ENCODE data around the gene KCNMA1. TPM values are rescaled to one million over a fixed set of nuclear protein-coding genes. Genes with fewer than 3 reads are reported as not detected.
A peak's percentile ranks its signal among the peaks of the same experiment; 100 is the strongest.

KCNMA1 gene
- polyA plus RNA-seq, 6 donors from 2014 or later = not detected

- no peak overlapping the region for H3K4me3 Mint-ChIP-seq
- H3K27me3 Mint-ChIP-seq = peaks cover 4 to 12% (median 10%) of the 10 kb centered on the region in 3 donors
- DNase-seq (no peak), ATAC-seq (ENCODE audit: low read depth in 2 of 2) (no peak)
- no peaks in the 10 kb centered on the region for H3K36me3 Mint-ChIP-seq
- H3K27ac Mint-ChIP-seq = no peak overlapping the region
- H3K9me3 Mint-ChIP-seq = peaks cover 0 to 4% (median 0%) of the 10 kb centered on the region in 7 donors
- H3K4me1 Mint-ChIP-seq = peaks cover 0 to 3% (median 0%) of the 10 kb centered on the region in 3 donors
Measured at GRCh38 chr10:77315496-77316129, 322.0 kb downstream of the KCNMA1 start.

GRCh38 chr10:77313066-77313750, 324.4 kb downstream of the KCNMA1 start:
- Mint-ChIP-seq H3K4me3 (no peak overlapping the region), H3K27me3 (peaks cover 10 to 23% (median 13%) of the 10 kb centered on the region in 3 donors), H3K27ac (no peak overlapping the region), H3K36me3 (no peaks in the 10 kb centered on the region), H3K4me1 (peaks cover 0 to 3% (median 0%) of the 10 kb centered on the region in 3 donors), H3K9me3 (peaks cover 0 to 7% (median 0%) of the 10 kb centered on the region in 7 donors)
- ATAC-seq (ENCODE audit: low read depth in 2 of 2) = no peak
- DNase-seq = no peak

GRCh38 chr10:77311186-77311585, 326.4 kb downstream of the KCNMA1 start:
- no peak for DNase-seq
- Mint-ChIP-seq H3K4me1 (peaks cover 0 to 3% (median 0%) of the 10 kb centered on the region in 3 donors), H3K27me3 (peaks cover 10 to 26% (median 20%) of the 10 kb centered on the region in 3 donors), H3K9me3 (peaks cover 0 to 7% (median 0%) of the 10 kb centered on the region in 7 donors), H3K4me3 (no peak overlapping the region), H3K27ac (no peak overlapping the region), H3K36me3 (no peaks in the 10 kb centered on the region)
- no peak for ATAC-seq (ENCODE audit: low read depth in 2 of 2)

GRCh38 chr10:77310288-77310840, 327.2 kb downstream of the KCNMA1 start:
- Mint-ChIP-seq H3K36me3 (no peaks in the 10 kb centered on the region), H3K27me3 (peaks cover 10 to 30% (median 24%) of the 10 kb centered on the region in 3 donors), H3K9me3 (peaks cover 0 to 7% (median 0%) of the 10 kb centered on the region in 7 donors), H3K4me1 (peaks cover 0 to 3% (median 0%) of the 10 kb centered on the region in 3 donors), H3K27ac (peak overlapping the region in 1 of 6 donors; percentile 39), H3K4me3 (no peak overlapping the region)
- no peak for DNase-seq
- no peak for ATAC-seq (ENCODE audit: low read depth in 2 of 2)

- Mint-ChIP-seq H3K4me1 (peaks cover 0 to 3% (median 0%) of the 10 kb centered on the region in 3 donors), H3K36me3 (no peaks in the 10 kb centered on the region), H3K9me3 (peaks cover 0 to 7% (median 0%) of the 10 kb centered on the region in 7 donors), H3K27ac (no peak overlapping the region), H3K4me3 (no peak overlapping the region), H3K27me3 (peaks cover 10 to 30% (median 30%) of the 10 kb centered on the region in 3 donors)
- no peak for DNase-seq
- no peak for ATAC-seq (ENCODE audit: low read depth in 2 of 2)
Measured at GRCh38 chr10:77309509-77309908, 328.1 kb downstream of the KCNMA1 start.

GRCh38 chr10:77309092-77309491, 328.5 kb downstream of the KCNMA1 start:
- no peak for DNase-seq
- no peak overlapping the region for H3K27ac Mint-ChIP-seq
- H3K9me3 Mint-ChIP-seq = peaks cover 0 to 7% (median 1%) of the 10 kb centered on the region in 7 donors
- no peaks in the 10 kb centered on the region for H3K36me3 Mint-ChIP-seq
- peaks cover 10 to 30% (median 30%) of the 10 kb centered on the region in 3 donors for H3K27me3 Mint-ChIP-seq
- no peak for ATAC-seq (ENCODE audit: low read depth in 2 of 2)
- H3K4me3 Mint-ChIP-seq = no peak overlapping the region
- H3K4me1 Mint-ChIP-seq = peaks cover 0 to 3% (median 0%) of the 10 kb centered on the region in 3 donors

- H3K4me3 Mint-ChIP-seq = no peak overlapping the region
- H3K27me3 Mint-ChIP-seq = peaks cover 10 to 34% (median 30%) of the 10 kb centered on the region in 3 donors
- H3K4me1 Mint-ChIP-seq = peaks cover 0 to 3% (median 0%) of the 10 kb centered on the region in 3 donors
- DNase-seq (no peak), ATAC-seq (ENCODE audit: low read depth in 2 of 2) (no peak)
- H3K9me3 Mint-ChIP-seq = peaks cover 0 to 10% (median 7%) of the 10 kb centered on the region in 7 donors
- H3K36me3 Mint-ChIP-seq = no peaks in the 10 kb centered on the region
- H3K27ac Mint-ChIP-seq = no peak overlapping the region
Measured at GRCh38 chr10:77308084-77308732, 329.4 kb downstream of the KCNMA1 start.

GRCh38 chr10:77306666-77307065, 330.9 kb downstream of the KCNMA1 start:
- DNase-seq = no peak
- no peak overlapping the region for H3K4me3 Mint-ChIP-seq
- H3K36me3 Mint-ChIP-seq = peaks cover 0 to 6% of the 10 kb centered on the region in 2 donors
- H3K27me3 Mint-ChIP-seq = peaks cover 2 to 34% (median 30%) of the 10 kb centered on the region in 3 donors
- ATAC-seq (ENCODE audit: low read depth in 2 of 2) = no peak
- H3K9me3 Mint-ChIP-seq = peaks cover 2 to 23% (median 13%) of the 10 kb centered on the region in 7 donors
- H3K27ac Mint-ChIP-seq = no peak overlapping the region
- no peaks in the 10 kb centered on the region for H3K4me1 Mint-ChIP-seq

GRCh38 chr10:77305650-77306632, 331.7 kb downstream of the KCNMA1 start:
- Mint-ChIP-seq H3K9me3 (peaks cover 2 to 23% (median 13%) of the 10 kb centered on the region in 7 donors), H3K4me1 (no peaks in the 10 kb centered on the region), H3K27ac (no peak overlapping the region), H3K27me3 (peaks cover 0 to 30% (median 29%) of the 10 kb centered on the region in 3 donors), H3K4me3 (no peak overlapping the region), H3K36me3 (peaks cover 0 to 6% of the 10 kb centered on the region in 2 donors)
- ATAC-seq (ENCODE audit: low read depth in 2 of 2) (no peak), DNase-seq (no peak)

GRCh38 chr10:77304192-77304591, 333.4 kb downstream of the KCNMA1 start:
- Mint-ChIP-seq H3K4me1 (no peaks in the 10 kb centered on the region), H3K4me3 (no peak overlapping the region), H3K27ac (no peak overlapping the region), H3K27me3 (peaks cover 0 to 23% (median 17%) of the 10 kb centered on the region in 3 donors), H3K9me3 (peaks cover 2 to 23% (median 14%) of the 10 kb centered on the region in 7 donors), H3K36me3 (peaks cover 0 to 6% of the 10 kb centered on the region in 2 donors)
- DNase-seq (no peak), ATAC-seq (ENCODE audit: low read depth in 2 of 2) (no peak)

GRCh38 chr10:77301305-77301730, 336.3 kb downstream of the KCNMA1 start:
- H3K36me3 Mint-ChIP-seq = peaks cover 0 to 6% of the 10 kb centered on the region in 2 donors
- H3K4me1 Mint-ChIP-seq = no peaks in the 10 kb centered on the region
- ATAC-seq (ENCODE audit: low read depth in 2 of 2) = no peak
- peaks cover 2 to 23% (median 11%) of the 10 kb centered on the region in 7 donors for H3K9me3 Mint-ChIP-seq
- DNase-seq = no peak
- H3K27me3 Mint-ChIP-seq = peaks cover 0 to 14% (median 11%) of the 10 kb centered on the region in 3 donors
- H3K4me3 Mint-ChIP-seq = no peak overlapping the region
- no peak overlapping the region for H3K27ac Mint-ChIP-seq

- Mint-ChIP-seq H3K4me3 (no peak overlapping the region), H3K27me3 (peaks cover 0 to 10% (median 7%) of the 10 kb centered on the region in 3 donors), H3K4me1 (no peaks in the 10 kb centered on the region), H3K27ac (no peak overlapping the region), H3K36me3 (peaks cover 0 to 6% of the 10 kb centered on the region in 2 donors), H3K9me3 (peaks cover 2 to 23% (median 11%) of the 10 kb centered on the region in 7 donors)
- ATAC-seq (ENCODE audit: low read depth in 2 of 2) = no peak
- no peak for DNase-seq
Measured at GRCh38 chr10:77300682-77301302, 336.8 kb downstream of the KCNMA1 start.
